SHP77 (cell line): Measurements from ENCODE around the gene SMYD1.

Experiments
- DNase-seq, 2 experiments: peaks; one replicate each; lab custom pipeline; 2025; lab: John Stamatoyannopoulos, UW

The SMYD1 gene

DNA sequence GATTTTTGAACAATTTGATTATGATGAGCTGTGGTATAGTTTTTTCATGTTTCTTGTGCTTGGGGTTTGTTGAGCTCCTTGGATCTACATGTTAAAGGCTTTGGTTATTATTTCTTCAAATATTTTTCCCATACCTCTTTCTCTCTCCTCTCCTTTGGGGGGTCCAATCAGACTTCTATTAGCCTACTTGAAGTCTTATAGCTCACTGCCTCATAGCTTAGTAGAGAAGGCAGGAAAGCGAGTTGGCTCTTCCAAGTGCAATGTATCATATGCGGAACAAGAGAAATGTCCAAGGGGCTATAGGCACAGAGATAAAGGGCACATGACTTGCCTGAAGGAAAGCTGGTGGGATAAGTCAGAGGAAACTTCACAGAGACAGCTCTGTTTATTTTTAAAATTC is 74.3 kb downstream of the SMYD1 start:
- no peak for DNase-seq

DNA sequence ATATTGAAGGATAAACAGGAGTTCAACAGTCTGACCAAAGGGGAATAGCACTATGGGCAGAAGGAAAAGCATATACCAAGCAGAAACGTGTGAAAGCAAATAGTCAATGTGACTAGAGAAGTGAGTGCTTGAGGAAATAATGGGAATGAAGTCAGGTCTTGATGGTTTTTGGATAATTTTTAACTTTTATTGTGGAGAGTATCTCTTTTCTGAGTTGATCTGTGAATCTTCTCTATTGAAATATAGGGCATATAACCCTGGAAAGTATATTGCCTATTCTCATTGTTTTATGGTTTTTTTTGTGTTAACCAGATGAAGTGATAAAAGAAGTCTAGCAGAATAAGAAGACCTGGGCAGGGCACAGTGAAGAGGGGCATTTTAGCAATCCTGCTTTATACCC is 76.6 kb downstream of the SMYD1 start:
- no peak for DNase-seq

DNA sequence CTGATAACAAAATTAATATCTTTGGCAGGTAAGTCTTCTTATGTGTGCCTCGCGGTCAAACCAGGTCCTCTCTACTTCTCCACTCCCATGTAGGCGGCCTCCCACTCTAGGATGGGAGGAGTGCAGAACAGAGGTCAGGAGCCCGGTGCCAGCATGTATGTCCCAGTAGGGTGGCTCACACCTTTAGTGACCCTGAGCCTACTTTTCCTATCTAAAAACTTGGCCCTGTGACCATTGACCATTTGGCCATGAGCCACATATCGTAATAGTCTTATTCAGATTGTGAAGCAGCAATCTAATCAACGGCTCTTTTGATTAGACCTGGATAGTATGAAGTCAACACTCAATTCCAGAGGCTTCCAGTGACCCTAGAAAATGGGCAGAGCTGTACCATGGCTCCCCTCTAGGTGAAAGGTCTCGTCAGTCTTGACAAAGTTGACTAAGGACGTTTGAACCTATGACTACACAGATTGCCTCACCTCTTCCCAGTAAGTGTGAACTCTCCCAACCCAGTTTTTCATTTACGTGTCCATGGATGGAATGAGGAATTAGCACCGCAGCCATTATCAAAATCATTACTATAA is 77.4 kb downstream of the SMYD1 start:
- no peak for DNase-seq

DNA sequence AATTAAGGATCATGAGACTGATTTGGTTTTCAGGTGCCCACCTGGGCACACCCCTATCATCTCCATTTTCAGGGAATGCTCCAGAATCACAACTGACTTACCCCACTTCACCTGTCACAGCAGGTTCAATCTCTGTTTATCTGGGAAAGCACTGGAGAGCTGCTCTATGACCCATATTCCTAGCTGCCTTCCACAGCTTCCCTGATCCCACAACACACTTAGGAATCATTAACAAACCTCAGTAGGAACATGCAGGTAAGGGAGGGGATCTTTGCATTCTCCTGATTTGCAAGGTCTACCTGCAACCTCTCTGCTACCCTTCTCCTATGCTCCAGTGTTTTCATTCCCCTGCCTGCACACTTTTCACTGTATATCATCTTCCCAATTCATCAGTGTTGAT is 79.0 kb downstream of the SMYD1 start:
- DNase-seq: no peak

DNA sequence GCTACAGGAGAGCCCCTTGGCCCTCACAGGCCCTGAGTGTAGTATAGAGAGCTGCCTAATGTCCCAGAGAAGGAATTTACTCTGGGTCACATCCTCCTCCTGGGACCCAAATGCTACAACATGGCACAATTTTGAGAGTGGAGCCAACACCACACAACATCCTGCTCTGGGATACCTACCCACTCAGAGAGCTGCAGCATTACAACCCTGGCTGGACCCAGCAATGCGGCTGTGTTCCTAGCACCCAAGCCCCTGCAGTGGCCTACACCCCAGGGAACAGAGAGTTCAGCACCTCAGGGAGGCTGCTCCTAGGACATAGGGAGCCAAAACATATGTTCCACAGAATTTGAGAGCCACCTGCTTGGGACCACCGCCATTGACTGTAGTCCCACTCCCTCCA is 79.5 kb downstream of the SMYD1 start:
- DNase-seq: no peak

DNA sequence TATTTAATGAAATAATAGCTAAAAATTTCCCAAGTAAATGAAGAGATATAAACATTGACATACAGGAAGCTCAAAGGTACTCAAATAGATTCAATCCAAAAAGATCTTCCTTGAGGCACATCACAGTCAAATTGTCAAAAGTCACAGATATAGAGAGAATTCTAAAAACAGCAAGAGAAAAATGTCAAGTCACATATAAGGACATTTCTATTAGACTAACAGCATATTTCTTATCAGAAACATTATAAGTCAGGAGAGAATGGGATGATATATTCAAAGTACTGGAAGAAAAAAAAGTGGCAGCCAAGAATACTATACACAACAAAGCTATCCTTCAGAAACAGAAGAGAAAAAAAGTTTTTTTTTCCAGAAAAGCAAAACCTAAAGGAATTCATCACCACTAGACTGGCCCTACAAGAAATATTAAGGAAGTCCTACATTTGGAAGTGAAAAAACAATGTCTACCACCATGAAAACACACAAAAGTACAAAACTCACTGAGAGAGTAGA is 81.4 kb downstream of the SMYD1 start:
- no peak for DNase-seq

DNA sequence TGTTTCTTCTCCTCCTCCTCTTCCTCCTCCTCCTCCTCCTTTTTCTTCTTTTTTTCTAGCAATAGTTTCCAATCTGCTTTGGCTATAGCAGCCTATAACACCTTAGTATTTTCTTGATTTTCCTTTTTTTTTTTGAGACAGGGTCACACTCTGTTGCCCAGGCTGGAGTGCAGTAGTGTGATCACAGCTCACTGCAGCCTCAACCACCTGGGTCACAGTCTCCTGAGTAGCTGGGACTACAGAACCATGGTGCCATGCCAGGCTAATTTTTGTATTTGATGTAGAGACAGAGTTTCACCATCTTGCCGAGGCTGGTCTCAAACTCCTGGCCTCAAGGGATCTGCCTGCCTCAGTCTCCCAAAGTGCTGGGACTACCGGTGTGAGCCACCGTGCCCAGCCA is 91.9 kb downstream of the SMYD1 start:
- DNase-seq: no peak

DNA sequence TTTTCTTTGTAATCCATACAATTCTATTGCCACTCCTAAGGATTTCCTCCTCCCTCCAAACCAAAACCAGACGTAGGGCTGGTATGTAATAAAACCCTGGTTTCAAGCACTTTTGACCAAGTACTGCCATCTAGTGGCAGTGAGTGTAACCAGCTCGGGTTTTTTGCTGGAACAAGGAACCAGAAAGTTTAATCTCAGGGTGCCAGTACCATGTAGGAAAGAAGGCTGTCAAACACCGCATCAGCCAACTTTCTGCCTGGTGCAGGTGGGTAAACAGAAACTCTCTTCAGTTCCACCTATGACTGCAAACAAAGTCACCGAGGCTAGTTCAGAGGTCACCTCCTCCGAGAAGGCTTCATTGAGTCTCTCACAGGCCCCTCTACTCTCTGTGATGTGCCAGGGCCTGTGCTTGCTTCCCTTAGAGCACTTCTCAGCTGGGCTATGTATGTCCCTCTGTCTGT is 92.4 kb downstream of the SMYD1 start:
- peak; percentile 34 to 63 for DNase-seq

DNA sequence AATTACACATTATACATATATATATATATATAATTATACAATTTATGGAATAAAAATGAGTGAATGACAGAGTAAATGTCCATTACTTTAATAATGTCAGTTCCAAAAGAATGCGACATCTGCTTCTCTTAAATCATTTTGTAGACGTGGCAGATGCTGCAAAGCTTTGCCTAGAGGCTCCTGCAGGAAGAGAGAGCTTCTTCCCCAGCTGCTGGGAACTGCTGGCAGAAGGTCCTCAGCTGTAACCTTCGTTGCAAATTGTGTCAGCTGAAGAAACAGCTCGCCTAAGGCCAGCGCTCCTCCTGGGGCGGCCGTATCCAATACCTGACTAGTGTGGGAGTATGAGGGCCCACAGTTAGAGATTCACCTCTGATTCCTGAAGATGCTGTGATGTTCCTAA is 92.9 kb downstream of the SMYD1 start:
- DNase-seq: no peak

DNA sequence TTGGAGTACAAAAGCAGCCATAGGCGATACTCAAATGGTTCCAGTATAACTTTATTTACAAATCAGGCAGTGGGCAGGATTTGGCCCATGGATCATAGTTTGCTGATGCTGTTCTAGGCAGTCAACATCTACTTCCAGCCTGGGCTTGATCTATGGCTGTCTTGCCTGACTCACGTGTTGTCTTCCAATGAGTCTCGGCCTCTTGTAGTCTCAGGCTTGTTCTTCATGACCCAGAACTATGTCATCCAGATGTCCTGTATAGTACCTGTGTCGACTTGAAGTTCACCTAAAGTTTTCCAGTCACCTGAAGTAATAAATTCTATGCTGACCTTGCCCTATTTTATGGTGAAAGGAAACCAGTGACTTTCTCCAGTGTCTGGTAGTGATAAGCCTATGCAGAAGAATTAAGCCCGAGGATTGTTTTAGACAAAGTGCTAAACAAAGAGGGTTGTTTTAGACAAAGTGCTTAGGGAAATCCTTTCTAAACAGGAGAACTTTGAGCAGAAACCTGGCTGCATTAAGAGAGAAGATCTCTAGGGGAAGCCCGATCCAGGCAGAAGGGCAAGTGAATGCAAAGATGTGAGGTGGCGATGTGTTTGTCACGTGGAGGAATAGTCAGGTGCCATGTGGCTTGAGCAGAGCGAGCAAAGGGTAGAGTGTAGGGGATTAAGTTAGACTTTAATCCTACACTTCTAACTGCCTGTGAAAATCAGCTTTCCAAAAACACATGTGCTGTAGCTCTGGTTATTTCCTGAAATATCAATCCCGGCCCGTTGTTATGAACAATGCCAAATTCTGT is 94.0 kb downstream of the SMYD1 start:
- DNase-seq: no peak
